ELF-1 (cell line): ENCODE results near the gene PACS2.

ENCODE experiments used
- DNase-seq: peaks from one replicate; pipeline ENCODE4 v3.0.0-alpha.2; 2016; ENCODE audit warnings: low read depth, low spot score

Gene PACS2

GRCh38 chr14:105439179-105439578, 124.6 kb downstream of the PACS2 start:
- DNase-seq: no peak

DNA sequence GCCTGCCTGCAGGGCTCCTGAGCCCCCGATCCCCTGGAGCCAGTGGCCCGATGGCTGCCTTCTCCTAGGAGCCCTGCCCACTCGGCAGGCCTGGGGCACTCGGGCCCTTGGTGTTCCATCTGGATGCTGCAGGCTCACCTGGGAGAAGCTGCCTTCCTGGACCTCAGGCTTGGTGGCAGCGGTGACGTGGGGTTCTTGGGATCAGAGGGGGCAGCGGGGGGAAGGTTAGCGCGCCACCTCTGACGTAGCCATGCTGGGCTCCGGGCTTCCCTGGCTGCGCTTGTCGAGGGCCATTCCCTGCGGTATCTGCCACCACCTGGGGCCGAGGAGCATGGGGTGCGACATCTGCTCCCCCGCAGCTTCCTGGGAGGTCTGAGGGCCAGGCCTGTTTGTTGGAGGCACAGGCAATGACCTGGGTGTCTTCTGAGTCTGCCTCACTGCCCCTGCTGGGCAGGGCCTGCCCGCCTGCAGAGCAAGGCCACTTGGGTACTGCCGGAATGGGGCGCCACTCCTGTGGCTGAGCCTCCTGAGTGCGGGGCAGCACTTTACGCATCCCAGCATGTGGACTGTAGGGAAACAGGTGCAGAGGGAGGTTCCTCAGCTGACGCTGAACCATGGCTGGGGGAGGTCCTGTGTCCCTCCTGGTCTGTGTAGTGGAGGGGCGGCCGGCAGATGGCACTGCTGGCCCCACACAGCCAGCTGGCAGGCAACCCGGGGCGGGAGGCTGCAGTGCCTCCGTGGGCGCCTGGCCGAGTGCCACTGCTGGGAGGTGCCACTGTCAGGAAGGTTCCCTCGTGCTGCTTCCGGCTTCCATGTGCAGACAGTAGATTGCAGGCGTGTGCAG, 125.4 kb downstream of the PACS2 start:
- no peak for DNase-seq

DNA sequence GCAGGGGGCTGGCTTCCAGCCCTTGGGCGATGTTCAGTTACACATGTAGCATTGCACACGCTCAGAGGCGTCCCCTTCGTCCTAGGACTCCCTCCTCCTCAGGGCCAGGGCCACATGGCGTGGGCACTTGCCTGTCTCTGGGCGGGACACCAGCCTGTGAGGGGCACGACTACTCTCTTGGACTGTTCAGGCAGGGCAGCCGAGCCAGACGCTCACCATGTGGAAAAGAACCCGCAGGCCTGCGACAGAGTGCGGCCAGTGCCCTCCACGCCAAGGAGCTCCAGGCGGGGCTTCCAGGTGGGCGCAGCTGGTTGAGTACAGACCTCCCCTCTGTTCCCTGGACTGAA, 126.0 kb downstream of the PACS2 start:
- no peak for DNase-seq

DNA sequence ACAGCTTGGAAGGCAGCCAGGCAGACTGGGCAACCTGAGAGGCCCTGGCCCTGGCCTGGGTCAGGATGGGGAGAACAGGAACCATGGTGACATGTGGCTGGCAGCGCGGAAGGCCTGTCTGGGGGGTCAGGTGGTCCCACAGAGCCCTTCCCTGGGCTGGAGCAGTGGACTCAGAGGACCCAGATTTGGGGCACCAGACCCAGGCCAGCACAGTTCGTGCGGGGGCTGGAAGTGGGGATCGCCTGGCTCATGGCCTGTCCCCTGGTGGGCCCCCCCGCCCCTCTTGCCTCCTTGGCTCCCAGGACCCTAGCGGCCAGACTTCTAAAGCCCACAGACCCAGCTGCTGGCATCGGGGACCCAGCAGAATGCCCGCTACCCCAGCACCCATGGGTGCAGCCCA, 126.4 kb downstream of the PACS2 start:
- DNase-seq: no peak

DNA sequence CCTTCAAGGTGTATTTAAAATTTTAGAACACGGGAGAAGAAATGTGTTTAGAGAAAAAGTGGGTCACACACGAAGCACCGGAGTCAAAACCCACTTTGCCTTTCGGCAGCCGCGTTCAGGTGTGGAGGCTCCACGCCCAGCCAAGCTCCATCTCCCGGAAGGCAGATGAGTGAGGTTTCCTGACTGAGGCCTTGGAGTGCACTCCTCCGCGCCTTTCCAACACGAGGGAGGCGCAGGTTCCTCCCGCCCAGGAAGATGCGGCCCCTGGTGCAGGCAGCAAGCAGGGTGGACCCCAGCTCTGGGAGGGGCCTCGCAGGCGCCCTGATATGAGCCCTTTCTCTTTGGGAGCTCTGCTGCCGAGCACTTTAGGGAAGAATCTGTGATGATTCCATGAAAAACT, 127.6 kb downstream of the PACS2 start:
- no peak for DNase-seq

DNA sequence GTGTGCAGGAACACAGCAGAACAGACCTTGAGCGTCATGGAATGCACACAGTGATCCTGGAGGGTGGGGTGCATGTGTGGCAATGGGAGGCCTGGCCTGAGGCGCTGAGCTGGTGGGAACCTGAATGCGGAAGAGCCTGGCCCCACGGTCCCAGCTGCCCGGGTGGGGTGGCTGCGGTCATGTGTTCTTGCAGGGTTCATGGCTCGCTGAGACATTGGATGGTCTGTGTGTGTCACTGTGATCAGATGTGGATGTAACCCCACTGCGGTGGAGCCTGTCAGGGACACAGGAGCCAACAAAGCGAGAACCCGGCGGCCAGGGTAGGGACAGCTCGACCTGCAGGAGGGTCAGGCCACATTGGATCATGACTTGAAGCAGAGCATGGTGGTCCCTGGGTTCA, 128.3 kb downstream of the PACS2 start:
- no peak for DNase-seq

DNA sequence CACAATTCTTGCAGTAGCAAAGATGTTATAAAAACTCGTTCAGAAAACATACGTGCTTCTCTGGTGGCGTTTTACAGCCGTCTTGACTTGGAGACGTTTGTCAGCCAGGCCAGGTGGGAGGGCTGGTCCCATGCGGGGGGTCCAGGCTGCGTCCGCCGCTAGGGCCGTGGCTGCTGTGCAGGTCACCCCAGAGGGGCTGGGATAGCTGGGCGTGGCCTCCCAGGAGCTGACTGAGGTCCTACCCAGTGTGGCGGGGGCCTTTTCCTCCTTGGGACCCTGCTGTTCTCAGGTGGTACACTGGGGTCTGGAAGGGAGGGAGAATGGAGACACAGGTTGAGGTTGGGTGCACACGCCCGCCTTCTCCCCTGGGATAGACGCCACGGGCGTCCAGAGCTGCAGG, 130.3 kb downstream of the PACS2 start:
- DNase-seq: no peak

- DNase-seq: no peak
These were observed 130.7 kb downstream of the PACS2 start for GRCh38 chr14:105445290-105445689.

DNA sequence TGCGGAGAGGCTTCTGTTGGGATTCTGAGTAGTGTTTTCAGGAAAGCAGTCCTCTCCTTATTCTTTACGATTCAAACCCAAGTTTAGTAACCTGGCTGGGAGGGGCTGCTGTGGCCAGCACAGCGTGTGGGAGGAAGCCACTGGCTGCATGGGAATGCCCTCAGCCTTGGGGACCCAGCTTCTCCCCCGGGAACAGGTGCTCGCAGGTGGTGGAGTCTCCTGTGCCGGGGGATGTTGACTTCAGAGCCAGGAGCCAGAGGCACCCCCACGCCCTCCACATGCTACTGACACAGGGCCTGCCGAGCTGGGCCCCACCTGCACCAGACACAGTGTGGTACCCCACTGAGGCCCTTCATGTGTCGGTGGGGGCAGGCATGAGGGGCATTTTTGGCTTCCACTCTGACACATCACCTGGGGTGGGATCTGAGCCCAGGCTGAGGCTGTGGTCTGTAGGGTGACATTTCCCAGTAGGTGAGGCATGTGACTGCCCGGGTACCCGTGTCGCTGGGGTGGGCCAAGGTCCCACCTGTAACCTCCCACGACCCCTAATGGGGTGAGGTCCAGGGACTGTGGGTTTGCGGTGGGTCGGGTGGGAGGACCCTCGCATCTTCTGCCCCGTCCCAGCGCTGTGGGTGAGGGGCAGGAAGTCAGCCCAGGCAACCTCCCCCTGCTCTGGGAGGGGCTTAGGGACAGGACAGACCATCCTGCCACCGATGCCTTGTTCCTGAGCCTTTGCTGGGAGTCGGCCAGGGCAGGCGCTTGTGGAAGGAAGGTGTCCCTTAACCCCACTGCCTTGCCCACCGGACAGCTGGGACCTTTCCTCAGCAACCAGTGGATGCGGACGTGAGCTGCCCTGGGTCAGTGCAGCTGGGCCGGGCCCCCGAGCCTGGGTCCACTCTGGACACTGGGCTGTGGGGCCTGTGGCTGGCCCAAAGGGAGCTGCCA, 131.6 kb downstream of the PACS2 start:
- DNase-seq: no peak

DNA sequence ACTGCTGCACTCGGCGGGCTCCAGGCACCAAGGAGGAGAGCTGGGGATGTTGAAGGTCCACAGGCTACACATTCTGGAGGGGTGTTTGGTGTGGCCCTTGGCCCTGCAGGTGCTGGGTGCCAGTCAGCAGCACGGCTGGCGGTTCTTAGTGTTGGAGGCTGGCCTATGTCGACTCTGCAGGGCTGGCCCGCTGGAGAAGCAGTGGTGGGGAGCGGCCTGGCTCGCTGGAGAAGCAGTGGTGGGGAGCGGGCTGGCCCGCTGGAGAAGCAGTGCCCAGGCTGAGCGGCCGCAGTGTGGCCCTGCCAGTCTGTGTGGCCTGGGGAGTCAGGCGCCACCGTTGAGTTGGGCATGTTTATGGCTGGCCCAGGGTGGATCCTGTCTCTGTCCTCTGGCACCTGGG, 132.4 kb downstream of the PACS2 start:
- no peak for DNase-seq
